Measurements from ENCODE around the gene LIAS.

DNA sequence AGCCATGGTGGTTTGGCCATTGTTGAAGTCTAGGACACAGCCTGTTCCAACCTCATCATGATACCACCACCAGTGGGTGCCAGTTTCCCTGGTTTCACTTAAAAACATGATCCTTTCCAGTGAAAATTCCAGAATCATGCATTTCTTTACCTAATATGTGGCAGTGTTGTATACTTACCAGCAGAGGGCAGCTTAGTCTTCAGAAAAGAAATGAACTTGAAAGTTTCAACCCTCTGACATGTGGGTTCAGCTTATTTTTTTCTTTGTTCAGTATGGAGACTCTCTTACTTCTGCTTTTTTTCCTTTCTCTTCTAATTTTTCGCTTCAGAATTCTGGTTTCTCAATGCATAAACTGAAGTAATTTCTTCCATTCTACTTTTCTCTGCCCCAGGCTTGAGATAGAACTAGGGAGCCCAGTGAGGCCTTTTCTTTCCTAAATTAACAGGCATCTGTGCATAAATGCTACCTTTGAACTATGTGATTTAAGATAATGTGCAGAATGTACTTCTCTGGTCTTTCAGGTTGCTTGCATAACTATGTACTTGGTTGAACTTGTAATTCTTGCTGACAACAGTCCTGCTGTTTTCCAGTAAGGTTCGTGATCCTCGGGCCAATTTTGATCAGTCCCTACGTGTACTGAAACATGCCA lies 10.7 kb downstream of the LIAS start:
- TF ChIP-seq POLR2A (IDR thresholded peaks at IDR 0.05; ENCODE audit: low read depth, low read length), result no peak
- no peak for TF ChIP-seq POLR2AphosphoS5 (IDR thresholded peaks at IDR 0.05; ENCODE audit: low read depth, low read length)
- no peak for TF ChIP-seq TAF1 (IDR thresholded peaks at IDR 0.05; ENCODE audit: borderline replicate concordance, low read depth, low read length)

Data from GM12892 (cell line).